Measurements from ENCODE around the gene SVIL. TPM values are rescaled to one million over a fixed set of nuclear protein-coding genes. Genes with fewer than 3 reads are reported as not detected.
A peak's percentile ranks its signal among the peaks of the same experiment; 100 is the strongest.

Gene SVIL
- polyA plus RNA-seq, 3 donors from 2014 or later: 0.16 to 16.3 (median 2.6) TPM

DNA sequence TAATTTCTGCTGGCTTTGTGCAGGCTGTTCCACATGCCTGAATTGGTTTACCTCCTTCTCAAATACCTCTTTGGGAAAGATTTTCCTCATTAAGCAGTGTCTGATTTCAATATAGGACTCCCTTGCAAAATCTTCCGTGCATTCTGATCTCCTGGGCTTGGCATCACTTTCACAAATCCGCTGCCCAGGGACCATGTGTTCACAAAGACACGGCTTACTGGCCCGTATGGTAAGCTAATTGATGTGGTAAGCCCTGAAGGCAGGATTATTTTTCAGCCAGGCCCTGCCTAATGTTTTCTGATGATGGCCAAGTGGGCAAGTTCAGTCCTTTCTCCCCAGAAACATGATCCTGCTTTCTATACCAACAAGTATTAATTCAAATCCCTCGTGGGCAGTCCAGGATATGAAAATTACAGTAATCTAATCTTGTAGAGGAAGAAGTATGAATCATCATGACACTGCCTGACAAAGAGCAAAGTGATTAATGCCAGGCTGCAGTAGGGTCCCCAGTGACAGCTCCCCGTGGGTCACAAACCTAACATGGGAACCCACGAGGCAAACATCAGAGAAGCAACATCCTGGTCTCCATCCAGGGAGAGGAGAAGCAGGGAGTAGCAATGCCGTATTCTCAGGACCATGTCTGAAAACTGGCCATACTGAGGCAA, 11.6 kb upstream of the SVIL start:
- H3K27me3 Mint-ChIP-seq (ENCODE audit: low read depth in 3 of 3): no peaks in the 10 kb centered on the region
- peaks cover 0 to 5% (median 3%) of the 10 kb centered on the region in 3 donors for H3K36me3 Mint-ChIP-seq
- peak overlapping the region in 3 of 6 donors; percentile 29 to 58 (median 46) for H3K27ac Mint-ChIP-seq
- peak overlapping the region in 3 of 5 donors; percentile 27 to 61 (median 58) for H3K4me3 Mint-ChIP-seq
- peaks cover 34 to 38% of the 10 kb centered on the region in 2 donors for H3K4me1 Mint-ChIP-seq
- H3K9me3 Mint-ChIP-seq: no peaks in the 10 kb centered on the region
- DNase-seq: no peak

GRCh38 chr10:29643771-29644501, 9.2 kb upstream of the SVIL start:
- no peak overlapping the region for H3K27ac Mint-ChIP-seq
- H3K4me1 Mint-ChIP-seq: peaks cover 33% of the 10 kb centered on the region in 2 donors
- H3K36me3 Mint-ChIP-seq: peaks cover 0 to 11% (median 6%) of the 10 kb centered on the region in 3 donors
- no peak for DNase-seq
- no peak overlapping the region for H3K4me3 Mint-ChIP-seq
- no peaks in the 10 kb centered on the region for H3K27me3 Mint-ChIP-seq (ENCODE audit: low read depth in 3 of 3)
- H3K9me3 Mint-ChIP-seq: no peaks in the 10 kb centered on the region

- Mint-ChIP-seq H3K36me3 (peaks cover 0 to 11% (median 6%) of the 10 kb centered on the region in 3 donors), H3K4me3 (no peak overlapping the region), H3K27ac (no peak overlapping the region), H3K27me3 (ENCODE audit: low read depth in 3 of 3) (peaks cover 0 to 3% (median 0%) of the 10 kb centered on the region in 3 donors), H3K9me3 (no peaks in the 10 kb centered on the region), H3K4me1 (peaks cover 23 to 24% of the 10 kb centered on the region in 2 donors)
- DNase-seq: no peak
These were observed 8.2 kb upstream of the SVIL start for GRCh38 chr10:29642990-29643389.

- H3K4me3 Mint-ChIP-seq: peak overlapping the region in 1 of 5 donors; percentile 11
- peaks cover 47 to 51% of the 10 kb centered on the region in 2 donors for H3K4me1 Mint-ChIP-seq
- H3K27ac Mint-ChIP-seq: peak overlapping the region in 4 of 6 donors; percentile 14 to 89 (median 50)
- H3K36me3 Mint-ChIP-seq: peaks cover 0 to 16% (median 6%) of the 10 kb centered on the region in 3 donors
- no peak for DNase-seq
- peaks cover 0 to 7% (median 5%) of the 10 kb centered on the region in 3 donors for H3K27me3 Mint-ChIP-seq (ENCODE audit: low read depth in 3 of 3)
- no peaks in the 10 kb centered on the region for H3K9me3 Mint-ChIP-seq
These were observed 2.8 kb upstream of the SVIL start for GRCh38 chr10:29637537-29637936.

- Mint-ChIP-seq H3K9me3 (no peaks in the 10 kb centered on the region), H3K36me3 (peaks cover 0 to 12% (median 6%) of the 10 kb centered on the region in 3 donors), H3K27ac (peak overlapping the region; percentile 24 to 92 (median 89)), H3K27me3 (ENCODE audit: low read depth in 3 of 3) (peaks cover 0 to 7% (median 5%) of the 10 kb centered on the region in 3 donors), H3K4me3 (peak overlapping the region; percentile 47 to 82 (median 73)), H3K4me1 (peaks cover 49 to 54% of the 10 kb centered on the region in 2 donors)
- DNase-seq: peak; percentile 43 to 58 (median 51)
These were observed 1.4 kb upstream of the SVIL start for GRCh38 chr10:29636178-29636577.

GRCh38 chr10:29635711-29636144, 957 bp upstream of the SVIL start:
- H3K36me3 Mint-ChIP-seq: peaks cover 0 to 12% (median 6%) of the 10 kb centered on the region in 3 donors
- H3K9me3 Mint-ChIP-seq: no peaks in the 10 kb centered on the region
- H3K4me3 Mint-ChIP-seq: peak overlapping the region; percentile 47 to 82 (median 73)
- H3K27me3 Mint-ChIP-seq (ENCODE audit: low read depth in 3 of 3): peaks cover 0 to 7% (median 5%) of the 10 kb centered on the region in 3 donors
- H3K4me1 Mint-ChIP-seq: peaks cover 52 to 54% of the 10 kb centered on the region in 2 donors
- H3K27ac Mint-ChIP-seq: peak overlapping the region; percentile 24 to 92 (median 89)
- peak; percentile 30 to 49 (median 42) for DNase-seq

DNA sequence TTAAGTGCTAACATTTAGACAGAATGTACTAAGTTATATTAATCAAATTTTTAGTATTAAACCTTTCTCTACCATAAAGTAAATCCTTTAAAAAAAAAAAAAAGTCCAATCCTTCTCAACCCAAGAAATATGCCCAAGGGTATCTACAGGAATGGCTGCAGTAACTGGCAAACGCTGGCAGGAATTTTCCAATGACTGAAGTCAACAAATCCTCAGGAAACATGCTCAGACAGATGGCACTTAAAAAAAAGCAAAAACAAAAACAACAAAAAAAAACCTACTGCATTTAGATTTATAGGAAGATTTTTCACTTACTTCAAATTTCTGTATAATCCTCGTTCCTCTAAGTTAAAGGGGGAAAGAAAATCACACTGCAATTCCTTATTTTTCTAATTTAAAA, 666 bp downstream of the SVIL start:
- H3K4me1 Mint-ChIP-seq: peaks cover 50 to 54% of the 10 kb centered on the region in 2 donors
- H3K27ac Mint-ChIP-seq: peak overlapping the region in 1 of 6 donors; percentile 45
- H3K36me3 Mint-ChIP-seq: peaks cover 0 to 5% (median under 1%) of the 10 kb centered on the region in 3 donors
- peak overlapping the region in 2 of 5 donors; percentile 29 to 83 for H3K4me3 Mint-ChIP-seq
- no peak for DNase-seq
- no peaks in the 10 kb centered on the region for H3K9me3 Mint-ChIP-seq
- H3K27me3 Mint-ChIP-seq (ENCODE audit: low read depth in 3 of 3): peaks cover 0 to 10% (median 5%) of the 10 kb centered on the region in 3 donors

DNA sequence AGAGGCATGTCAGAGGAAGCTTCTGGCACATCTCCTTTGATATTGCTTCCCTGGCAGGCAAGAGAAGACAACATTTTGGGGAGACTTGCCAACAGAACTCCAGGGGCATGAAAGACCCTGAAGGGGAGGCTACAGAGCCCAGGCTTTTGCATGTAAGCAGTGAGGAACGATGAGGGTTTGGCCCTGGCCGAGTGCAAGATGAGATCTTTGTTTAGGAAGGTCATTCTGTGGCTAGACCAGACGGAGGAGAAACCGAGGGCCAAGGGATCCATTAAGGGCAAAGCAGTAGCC, 3.8 kb downstream of the SVIL start:
- Mint-ChIP-seq H3K36me3 (peaks cover 0 to 7% (median 0%) of the 10 kb centered on the region in 3 donors), H3K27me3 (ENCODE audit: low read depth in 3 of 3) (peaks cover 0 to 12% (median 3%) of the 10 kb centered on the region in 3 donors), H3K27ac (peak overlapping the region in 1 of 6 donors; percentile 13), H3K4me3 (peak overlapping the region in 1 of 5 donors; percentile 50), H3K4me1 (peaks cover 37 to 38% of the 10 kb centered on the region in 2 donors), H3K9me3 (no peaks in the 10 kb centered on the region)
- DNase-seq: no peak

DNA sequence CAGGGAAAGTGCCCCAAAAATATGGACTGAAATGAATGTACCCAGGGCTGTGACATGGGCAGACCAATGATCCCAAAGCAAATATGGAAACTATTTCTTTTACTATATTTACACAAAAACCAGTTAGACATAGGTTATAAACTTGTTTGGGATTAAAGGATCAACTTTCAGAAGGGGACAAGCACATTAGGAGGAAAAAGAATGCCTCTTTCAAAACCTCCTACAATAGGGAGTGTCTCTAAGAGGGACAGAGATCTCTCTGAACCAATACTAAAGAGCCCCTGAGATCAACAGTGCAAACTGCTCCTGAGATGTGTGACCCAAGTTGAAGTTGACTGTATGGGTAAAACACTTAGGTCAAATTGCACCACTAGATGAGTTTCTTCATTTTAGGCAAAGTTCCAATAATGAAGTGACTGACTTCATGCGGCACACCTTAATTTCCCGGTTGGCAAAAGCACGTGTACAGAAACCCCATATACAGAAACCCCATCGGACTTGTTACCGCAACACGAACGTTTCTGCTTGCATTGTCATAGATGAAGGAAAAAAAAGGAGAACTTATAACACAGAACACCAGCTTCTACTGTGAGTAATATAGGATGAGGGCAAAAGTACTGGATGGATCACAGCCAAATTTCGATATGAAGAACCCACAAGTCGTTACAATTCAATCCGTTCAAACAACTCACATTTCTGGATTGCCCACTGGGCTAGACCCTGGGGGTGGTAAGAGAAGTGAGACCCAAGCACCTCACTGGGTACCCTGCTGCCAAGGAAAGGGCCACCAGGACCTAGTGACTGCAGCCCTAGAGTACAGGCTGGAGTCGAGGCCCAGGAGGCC, 4.3 kb downstream of the SVIL start:
- H3K36me3 Mint-ChIP-seq: peaks cover 0 to 7% (median 0%) of the 10 kb centered on the region in 3 donors
- peaks cover 31 to 32% of the 10 kb centered on the region in 2 donors for H3K4me1 Mint-ChIP-seq
- H3K27me3 Mint-ChIP-seq (ENCODE audit: low read depth in 3 of 3): peaks cover 0 to 12% (median 3%) of the 10 kb centered on the region in 3 donors
- no peak for DNase-seq
- peak overlapping the region in 2 of 6 donors; percentile 10 to 13 for H3K27ac Mint-ChIP-seq
- no peaks in the 10 kb centered on the region for H3K9me3 Mint-ChIP-seq
- peak overlapping the region in 1 of 5 donors; percentile 50 for H3K4me3 Mint-ChIP-seq

- Mint-ChIP-seq H3K9me3 (no peaks in the 10 kb centered on the region), H3K27ac (peak overlapping the region in 1 of 6 donors; percentile 37), H3K4me1 (peaks cover 19 to 24% of the 10 kb centered on the region in 2 donors), H3K27me3 (ENCODE audit: low read depth in 3 of 3) (peaks cover 0 to 12% (median 3%) of the 10 kb centered on the region in 3 donors), H3K36me3 (peaks cover 0 to 7% (median 0%) of the 10 kb centered on the region in 3 donors), H3K4me3 (no peak overlapping the region)
- DNase-seq: no peak
These were observed 5.8 kb downstream of the SVIL start for GRCh38 chr10:29628912-29629526.

- Mint-ChIP-seq H3K4me3 (no peak overlapping the region), H3K4me1 (peaks cover 13 to 17% of the 10 kb centered on the region in 2 donors), H3K9me3 (no peaks in the 10 kb centered on the region), H3K27ac (peak overlapping the region in 1 of 6 donors; percentile 37), H3K36me3 (peaks cover 0 to 7% (median 0%) of the 10 kb centered on the region in 3 donors), H3K27me3 (ENCODE audit: low read depth in 3 of 3) (peaks cover 0 to 10% (median 3%) of the 10 kb centered on the region in 3 donors)
- no peak for DNase-seq
These were observed 6.5 kb downstream of the SVIL start for GRCh38 chr10:29628311-29628710.

DNA sequence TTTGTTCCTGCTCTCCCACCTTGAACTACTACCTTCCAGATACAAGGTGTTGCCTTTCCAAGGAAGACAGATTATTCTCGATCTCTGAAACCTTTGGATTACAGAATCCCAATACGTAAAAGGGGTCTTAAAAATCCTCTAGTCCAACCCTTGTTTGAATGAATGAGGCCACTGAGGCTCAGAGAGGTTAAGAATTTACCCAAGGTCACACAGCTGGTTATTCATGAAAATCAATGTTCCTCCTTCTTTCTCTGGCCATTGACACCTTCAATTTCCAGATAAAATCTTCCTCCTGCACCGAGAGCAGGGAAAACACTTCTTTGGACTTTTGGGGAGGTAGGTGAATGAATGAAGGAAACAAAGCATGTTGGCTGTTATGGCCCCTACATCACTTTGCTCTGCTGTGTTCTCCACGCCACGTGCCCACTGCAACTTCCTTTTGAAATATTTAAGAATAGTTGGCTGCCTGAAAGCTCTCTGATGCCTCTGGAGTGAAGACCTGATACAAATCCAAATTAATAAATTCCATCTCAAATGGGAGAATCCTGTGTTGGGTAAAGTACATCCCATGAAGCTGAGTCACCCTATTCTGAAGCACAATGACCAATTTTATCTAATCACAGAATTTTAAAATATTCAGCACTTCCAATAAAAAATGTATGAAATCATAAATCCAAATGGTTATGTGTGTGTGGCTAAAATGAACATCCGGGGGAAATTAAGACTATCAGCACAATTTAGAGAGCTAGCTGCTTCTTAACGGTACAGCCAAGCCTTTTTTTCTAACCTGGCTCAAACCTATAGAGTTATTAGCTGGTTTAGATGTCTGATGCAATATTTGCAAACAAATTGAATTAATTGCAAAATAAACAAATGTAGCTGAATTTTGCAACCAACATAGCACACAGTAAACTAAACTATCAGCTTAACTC, 7.3 kb downstream of the SVIL start:
- peaks cover 4 to 8% of the 10 kb centered on the region in 2 donors for H3K4me1 Mint-ChIP-seq
- no peak overlapping the region for H3K4me3 Mint-ChIP-seq
- H3K27me3 Mint-ChIP-seq (ENCODE audit: low read depth in 3 of 3): peaks cover 0 to 7% (median 3%) of the 10 kb centered on the region in 3 donors
- H3K27ac Mint-ChIP-seq: no peak overlapping the region
- peaks cover 0 to 7% (median 0%) of the 10 kb centered on the region in 3 donors for H3K36me3 Mint-ChIP-seq
- H3K9me3 Mint-ChIP-seq: no peaks in the 10 kb centered on the region
- DNase-seq: no peak

Measured in immature natural killer cell (primary cell).